ENCODE measurements around the gene INAVA.
"Not testable (repeated sequence)": the region's sequence is repeated elsewhere in the genome, so short reads cannot be mapped to it uniquely, and the experiment has no call there.

Gene INAVA

DNA sequence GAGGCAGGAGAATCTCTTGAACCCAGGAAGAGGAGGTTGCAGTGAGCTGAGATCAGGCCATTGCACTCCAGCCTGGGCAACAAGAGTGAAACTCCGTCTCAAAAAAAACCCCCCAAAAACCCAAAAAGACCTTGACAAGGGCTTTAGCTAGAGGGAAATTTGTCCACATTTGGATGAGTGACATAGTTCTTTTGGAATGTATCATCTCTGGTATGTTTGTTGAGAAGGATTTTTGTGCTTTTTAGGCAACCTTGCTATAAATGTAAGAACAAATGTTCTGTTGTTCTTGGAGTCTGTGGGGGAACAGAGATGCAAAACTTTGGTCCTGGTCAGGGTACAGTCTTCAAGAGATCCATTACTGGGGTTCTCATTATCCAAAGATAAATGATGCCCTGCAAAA is 28.9 kb downstream of the INAVA start:
- no peak for DNase-seq

DNA sequence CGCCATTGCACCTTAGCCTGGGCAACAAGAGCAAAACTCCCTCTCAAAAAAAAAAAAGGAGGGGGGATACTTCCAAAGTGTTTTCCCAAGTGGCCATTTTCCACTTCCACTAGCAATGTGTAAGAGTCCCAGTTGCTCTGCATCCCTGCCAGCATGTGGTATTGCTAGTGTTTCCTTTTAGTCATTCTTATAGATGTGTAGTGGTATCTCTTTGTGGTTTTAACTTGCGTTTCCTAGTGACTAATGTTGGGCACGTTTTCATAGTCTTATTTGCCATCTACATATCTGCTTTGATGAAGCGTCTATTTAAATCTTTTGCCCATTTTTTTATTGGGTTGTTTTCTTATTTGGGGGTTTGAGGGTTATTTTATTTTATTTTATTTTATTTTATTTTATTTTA is 31.1 kb downstream of the INAVA start:
- DNase-seq: no peak

DNA sequence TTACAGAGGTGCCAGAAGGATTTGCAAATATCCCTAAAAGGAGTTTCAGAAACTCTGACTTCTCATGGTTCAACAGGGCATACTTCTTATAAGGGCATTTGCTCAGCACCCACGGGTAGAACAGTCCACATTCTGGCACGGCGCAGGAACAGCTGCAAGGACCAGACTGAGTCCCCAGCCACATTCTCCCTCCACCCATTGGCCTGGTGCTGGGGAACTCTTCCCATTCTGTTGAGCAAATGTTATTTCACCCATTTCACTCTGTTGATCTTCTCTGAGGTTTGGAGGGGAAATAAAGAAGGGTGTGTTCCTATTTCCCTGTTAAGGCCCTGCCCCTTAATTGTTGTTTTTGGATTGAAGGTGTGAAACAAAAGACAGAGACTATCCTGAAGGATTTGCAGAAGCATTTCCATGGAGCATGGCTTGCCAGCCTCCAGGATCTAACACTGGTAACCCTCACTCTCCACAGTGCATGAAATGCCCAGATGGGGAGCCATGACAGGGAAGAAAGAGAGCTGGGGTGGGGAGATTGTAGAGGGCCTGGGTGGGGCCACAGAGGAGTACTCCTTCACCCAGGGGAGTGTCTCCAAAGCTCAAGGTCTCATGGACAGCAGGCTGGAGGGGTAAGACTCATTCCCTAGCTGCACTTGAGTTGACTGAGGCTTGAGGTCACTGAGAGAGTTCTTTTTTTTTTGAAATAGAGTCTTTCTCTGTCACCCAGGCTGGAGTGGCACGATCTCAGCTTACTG is 35.0 kb downstream of the INAVA start:
- no peak for DNase-seq

DNA sequence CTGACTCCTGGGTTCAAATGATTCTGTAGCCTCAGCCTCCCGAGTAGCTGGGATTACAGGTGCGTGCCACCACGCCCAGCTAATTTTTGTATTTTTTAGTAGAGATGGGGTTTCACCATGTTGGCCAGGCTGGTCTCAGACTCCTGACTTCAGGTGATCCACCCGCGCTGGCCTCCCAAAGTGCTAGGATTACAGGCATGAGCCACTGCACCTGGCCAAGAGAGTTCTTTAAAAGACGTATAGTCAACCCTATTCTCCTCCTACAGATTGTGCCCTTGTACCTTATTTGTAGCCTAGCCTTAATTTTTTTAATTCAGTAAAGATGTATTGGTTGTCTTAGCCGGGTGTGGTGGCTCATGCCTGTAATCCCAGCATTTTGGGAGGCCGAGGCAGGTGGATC is 35.6 kb downstream of the INAVA start:
- not testable (repeated sequence) for DNase-seq

DNA sequence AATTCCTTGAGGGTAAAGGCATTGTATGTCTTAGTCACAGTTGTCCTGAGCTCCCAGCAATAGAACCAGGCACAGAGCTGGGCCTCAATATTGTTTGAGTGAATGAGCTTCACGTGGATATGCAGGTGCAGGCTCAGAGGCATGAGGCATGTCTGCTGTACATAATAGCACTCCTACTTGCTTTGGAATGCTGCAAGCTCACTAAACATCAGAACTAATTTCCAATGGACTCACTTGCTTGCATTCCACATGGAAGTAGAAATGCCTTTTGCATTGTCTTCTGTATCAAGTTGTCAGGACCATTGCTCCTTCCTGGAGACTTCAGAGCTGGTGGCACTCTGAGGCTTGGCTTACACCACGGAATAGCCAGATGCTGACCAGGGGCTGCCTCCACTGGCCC is 37.1 kb downstream of the INAVA start:
- no peak for DNase-seq

DNA sequence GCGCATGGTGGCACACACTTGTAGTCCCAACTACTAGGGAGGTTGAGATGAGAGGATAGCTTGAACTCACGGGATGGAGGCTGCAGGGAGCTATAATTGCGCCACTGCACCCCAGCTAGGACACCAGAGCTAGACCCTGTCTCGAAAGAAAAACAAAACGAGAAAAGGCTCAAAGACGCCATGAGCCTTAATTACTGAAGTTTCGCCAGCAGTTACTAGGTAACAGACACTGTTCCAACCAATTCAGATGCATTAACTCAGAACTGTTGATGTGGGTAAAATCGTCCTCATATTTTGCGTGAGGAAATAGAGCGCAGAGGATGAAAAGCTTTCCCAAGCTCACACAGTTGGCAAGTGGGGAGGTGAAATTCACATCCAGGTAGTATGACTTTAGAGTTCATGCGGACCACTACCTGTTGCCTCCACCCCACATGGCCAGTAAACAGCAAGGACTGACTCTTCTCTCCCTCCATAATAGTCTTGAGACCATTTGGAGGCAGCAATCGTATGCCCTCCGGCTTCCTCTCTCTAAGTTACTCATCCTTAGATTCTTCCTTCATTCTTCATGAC is 40.1 kb downstream of the INAVA start:
- DNase-seq: no peak

DNA sequence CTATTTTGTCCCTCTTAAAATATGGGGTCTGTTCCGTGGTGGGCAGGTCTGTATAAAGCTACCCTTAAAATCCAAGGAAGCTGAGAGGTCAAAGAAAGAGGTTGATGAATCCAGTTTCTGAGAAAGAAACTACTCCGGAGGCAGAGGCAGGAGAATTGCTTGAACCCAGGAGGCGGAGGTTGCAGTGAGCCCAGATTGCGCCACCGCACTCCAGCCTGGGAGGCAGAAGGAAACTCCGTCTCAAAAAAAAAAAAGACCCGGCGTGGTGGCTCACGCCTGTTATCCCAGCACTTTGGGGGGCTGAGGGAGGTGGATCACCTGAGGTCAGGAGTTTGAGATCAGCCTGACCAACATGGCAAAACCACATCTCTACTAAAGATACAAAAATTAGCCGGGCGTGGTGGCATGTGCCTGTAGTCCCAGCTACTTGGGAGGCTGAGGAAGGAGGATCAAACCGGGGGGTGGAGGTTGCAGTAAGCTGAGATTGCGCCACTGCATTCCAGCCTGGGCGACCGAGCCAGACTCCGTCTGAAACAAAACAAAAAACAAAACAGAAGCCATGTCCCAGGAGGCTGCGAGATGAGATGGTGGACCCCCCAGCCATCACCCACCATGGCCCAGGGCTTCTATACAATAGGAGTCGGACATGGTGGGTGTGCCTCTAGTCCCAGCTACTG is 40.7 kb downstream of the INAVA start:
- not testable (repeated sequence) for DNase-seq

DNA sequence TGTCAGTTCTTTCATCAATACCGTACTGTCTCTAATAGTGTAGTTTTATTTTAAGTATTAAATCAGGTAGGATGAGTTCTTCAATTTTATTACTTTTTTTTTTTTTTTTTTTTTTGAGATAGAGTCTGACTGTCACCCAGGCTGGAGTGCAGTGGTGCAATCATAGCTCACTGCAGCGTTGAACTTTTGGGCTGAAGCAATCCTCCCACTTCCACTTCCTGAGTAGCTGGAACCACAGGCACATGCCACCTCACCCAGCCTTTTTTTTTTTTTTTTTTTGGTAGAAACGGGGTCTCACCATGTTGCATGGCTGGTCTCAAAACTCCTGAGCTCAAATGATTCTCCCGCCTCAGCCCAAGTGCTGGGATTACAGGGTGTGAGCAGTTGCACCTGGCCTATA is 44.3 kb downstream of the INAVA start:
- DNase-seq: no peak

DNA sequence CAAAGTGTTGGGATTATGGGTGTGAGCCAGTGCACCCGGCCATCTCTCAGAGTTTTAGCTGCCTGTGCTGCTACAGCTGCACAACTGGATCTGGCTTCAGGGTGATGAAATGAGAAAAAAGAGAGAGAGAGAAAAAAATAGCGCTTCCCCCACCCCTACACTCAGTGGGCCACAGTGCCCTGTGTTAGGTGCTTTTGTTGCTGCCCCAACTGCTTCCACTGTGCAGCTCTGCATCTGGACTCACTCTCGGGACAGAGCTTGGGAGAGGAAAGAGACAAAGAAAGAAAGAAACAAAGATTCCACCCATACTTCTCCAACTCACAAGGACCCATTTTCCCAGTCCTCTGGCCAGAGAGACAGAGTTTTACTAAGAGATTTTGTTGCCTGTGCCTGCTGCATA is 50.4 kb downstream of the INAVA start:
- DNase-seq: no peak

DNA sequence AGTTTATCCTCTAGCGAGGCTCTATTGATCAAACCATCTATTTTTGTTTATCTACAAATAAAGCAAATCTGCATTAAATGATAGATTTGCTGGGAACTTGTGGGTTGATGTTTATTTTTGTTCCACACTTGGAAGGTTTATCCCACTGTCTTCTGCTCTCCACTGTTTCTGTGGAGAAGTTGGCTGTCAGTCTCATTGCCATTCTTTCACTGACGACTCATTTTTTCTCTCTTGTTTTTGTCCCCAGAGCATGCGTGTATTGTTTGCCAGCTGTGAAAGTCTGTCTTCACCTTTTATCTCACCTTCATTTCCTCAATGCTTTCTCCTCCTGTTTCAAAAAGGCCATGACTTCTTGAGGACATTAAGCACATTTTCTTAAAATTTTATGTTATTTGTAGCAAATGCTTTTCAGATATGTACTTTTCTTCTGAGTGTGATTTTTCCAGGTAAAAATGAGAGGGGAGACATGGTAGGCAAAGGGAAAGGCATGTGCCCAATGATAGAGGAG is 52.4 kb downstream of the INAVA start:
- DNase-seq: no peak

DNA sequence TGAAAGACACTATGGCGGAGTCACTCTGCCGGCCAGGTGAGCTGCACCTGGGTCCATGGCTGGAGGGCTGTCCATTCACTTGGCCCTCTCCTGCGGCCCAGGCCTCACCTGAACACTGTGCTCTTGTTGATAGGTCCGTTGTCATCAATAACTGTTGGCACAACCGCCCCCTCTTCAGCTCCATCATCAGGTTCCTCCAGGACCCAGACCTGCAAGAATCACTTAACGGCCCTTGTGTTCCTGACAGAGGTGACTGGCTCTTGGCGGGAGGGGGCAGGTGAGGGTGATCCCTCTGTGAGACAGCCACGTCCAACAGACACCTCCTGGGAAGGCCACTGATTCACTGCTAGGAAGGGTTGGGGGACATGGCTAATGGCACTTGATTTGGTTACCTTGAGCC is 54.9 kb downstream of the INAVA start:
- DNase-seq: no peak

DNA sequence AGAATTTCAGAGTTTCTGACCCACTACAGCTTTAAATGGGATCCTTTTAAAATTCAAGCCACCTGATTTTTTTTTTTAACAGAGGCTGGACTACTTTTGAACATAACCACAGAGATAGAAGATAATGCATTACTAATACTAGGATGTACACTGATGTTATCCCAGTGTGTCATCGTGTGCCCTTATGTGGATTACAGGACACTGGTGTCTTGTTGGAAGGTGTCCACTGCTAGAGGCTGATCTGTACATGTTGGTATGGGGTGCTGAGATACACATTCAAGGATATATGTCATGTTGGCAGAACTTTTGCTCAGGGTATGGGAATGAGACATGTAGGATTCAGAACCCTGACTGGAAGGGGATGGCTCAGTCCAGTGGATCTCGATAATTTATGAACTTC is 56.3 kb downstream of the INAVA start:
- no peak for DNase-seq

DNA sequence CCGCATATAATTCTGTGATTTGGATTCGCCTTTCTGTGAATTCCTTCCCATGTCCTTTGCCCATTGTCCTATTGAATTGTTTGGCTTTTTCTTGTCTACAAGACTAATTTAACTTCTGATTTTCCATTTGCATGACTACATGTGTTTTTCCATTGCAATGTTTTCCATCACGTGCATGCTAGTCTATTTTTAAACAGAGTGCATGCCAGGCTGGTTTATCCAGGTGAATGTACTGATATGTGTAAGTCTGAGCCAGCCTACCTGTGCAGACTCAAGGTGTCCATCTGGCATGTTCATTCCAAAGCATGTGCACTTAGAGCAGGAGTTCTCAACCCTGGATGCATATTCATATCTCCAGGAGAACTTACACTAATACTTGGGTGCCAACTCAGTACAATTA is 59.7 kb downstream of the INAVA start:
- no peak for DNase-seq

DNA sequence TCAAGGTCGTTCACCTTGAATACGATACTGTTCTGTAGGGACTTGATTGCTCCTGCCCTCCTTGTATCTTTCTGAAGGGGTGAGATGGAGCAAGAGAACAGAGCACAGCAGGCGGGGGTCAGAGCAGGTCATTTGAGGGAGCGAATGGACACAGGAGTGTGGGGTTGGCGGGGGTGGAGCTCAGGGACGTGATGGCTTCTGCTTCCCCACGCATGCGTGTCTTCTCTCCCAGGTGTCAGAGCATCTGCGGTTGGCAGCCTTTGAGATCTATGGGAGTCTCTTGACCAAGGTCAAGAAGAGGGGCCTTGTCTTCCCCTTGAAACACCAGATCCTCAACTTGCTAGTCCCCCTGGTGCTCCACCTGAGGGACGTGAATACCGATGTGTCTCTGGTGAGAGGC is 63.9 kb downstream of the INAVA start:
- no peak for DNase-seq

DNA sequence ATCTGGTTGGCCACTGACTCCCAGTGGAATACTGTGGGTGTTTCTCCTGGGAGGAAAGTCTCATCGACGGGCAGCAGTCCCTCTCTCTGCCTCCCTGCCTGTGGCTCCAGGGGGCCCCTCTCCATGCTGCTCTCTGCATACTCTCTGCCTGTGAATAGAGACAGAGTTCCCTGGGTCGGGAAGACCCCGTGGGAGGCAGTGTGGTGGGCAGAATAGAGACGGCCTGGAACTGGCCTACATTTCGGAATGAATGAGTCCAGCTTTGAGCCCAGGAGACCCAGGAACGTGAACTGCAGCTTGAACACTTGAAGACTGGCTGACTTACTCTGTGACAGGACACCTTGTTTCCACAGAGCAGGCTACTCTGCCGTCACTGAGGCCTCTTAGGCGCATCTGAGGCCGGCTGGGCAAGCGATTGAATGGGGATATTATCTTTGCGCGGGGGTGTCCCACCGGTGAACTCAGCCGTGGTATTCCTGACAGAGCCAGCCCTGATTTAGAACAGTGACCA is 64.8 kb downstream of the INAVA start:
- DNase-seq: no peak

DNA sequence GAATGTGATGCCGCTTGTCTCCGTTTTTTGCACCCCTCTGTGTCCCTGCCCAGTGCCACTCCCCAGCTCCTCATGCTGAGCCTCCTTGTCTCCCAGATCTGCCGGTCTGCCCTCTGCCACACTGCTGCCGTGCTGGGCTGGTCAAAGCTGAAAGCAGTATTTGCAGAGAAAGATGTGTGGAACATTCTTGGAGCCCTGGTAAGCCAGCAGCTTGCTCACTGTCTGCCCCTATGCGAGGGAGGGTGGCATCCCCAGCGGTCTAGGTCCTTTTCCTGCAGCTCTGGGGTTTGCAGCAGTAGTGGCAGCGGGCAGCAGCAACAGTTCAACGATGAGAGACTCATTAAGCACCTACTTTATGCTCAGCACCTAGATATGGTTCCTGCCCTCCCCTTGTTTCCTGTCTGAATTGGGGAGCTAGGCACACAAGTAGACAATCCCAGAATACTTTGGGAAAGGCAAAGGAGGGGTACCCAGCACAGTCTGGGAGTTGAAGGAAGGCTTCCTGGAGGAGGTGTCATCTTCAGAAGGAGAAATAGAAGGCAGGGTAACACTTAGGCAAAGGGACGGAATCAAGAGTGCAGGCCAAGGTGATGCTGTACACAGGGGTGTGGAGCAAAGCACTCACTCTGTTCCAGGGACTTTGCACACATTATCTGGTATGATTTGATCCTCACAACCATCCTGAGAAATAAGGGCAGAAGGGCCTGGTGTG is 65.7 kb downstream of the INAVA start:
- DNase-seq: no peak

DNA sequence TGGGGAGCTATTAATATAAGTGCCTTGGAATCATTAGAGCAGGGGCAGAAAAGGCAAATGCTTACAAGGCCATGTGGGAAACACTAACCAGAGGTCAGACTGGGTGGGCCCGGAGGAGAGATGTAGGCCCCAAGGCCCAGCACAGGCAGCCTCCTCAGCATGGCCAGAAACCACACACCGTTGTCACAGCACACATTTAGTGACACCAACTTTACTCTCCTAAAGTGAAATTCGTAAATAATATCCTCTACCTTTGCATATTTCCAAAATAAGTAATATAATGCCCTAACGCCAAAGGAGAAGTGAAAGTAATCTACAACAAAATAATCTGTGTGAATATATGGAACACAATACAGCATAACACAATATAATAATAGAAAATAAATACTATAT is 66.2 kb downstream of the INAVA start:
- no peak for DNase-seq

DNA sequence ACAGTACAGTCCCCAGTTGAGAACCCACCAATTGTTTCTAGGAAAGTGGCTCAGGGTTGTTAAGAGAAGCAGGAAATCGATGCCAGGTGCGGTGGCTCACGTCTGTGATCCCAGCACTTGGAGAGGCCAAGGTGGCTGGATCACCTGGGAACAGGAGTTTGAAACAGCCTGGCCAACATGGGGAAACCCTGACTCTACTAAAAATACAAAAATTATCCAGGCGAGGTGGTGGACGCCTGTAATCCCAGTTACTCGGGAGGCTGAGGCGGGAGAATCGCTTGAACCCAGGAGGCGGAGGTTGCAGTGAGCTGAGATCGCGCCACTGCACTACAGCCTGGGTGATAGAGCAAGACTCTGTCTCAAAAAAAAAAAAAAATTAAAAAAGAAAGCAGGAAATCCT is 67.5 kb downstream of the INAVA start:
- DNase-seq: not testable (repeated sequence)

DNA sequence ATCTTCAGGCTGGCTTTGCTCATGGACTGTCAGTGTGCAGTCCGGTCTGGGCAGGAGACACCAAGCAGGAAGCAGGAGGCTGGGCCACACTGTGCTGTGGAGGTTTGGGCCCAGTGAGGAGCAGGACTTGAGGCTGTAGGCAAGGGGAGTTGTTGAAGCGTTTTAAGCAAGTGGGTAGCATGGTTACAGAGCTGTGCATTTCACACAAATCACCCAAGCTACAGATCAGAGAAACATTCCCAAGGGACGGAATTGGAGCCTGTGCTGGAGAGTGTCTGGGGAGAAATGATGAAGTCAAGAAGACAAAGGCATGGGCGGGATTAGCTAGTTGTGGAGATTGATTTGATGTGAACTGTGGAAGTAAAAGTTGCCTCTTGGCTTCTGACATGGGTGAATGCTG is 67.9 kb downstream of the INAVA start:
- no peak for DNase-seq

DNA sequence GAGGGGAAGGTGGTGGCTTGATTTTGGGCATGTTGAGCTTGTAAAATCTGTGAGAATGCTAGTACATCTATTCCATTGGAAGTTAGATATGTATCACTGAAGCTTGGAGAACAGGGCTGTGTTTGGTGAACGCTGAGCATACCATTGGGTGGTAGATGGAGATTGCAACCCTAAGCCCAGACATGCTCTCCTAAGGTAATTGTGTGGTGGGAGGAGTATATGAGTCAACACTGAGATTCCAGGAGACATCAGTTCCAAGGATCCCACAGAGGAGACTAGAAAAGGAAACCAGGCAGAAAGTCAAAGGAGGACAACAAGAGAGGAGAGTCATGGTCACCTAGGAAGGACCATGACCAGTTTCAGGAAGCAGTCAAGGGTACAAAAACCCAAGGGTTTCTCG is 68.4 kb downstream of the INAVA start:
- no peak for DNase-seq

DNA sequence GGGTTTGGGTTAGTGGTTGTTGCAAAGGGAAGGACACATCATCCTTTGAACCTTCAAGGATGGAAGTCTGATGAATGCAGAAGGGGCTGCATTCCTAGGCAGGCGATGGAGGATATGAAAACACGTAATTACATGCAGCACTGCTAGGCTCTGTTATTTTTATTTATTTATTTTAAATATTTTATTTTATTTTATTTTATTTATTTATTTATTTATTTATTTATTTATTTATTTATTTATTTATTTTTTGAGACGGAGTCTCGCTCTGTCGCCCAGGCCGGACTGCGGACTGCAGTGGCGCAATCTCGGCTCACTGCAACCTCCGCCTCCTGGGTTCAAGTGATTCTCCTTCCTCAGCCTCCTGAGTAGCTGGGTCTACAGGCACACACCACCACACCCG is 69.2 kb downstream of the INAVA start:
- not testable (repeated sequence) for DNase-seq
